Measurements from ENCODE around the gene FGGY.

DNA sequence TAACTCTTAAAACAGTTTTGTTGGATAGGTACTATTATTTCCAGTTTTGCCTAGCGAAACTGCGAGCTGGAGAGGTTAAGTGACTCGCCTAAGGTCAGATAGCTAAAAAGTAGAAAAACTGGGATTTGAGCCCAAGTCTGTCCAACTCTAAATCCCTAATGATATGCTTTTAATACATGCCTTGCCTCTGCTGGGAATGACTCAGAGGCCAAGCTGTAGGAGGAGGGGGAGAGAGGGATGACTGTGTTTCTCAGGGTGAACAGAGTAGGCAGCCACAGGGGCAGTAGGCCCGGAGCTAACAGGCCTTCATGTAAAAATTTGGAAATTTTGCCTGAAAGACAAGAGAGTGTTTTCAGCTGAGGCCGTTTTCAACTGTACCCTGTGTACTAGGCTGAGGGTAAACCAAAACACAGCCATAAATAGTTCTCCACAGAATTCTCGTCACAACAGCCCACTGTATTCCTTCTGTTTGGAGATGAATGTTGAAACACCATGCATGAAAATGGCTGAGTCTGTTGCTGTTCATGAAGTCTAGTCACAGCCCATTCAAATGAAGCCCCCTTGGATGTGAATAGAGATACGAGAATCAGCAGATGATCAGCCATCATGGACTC is 410.4 kb downstream of the FGGY start:
- TF ChIP-seq CTCF (conservative IDR thresholded peaks at IDR 0.05) (no peak), EZH2 (IDR thresholded peaks at IDR 0.05; ENCODE audit: low read depth) (no peak)
